ENCODE data around the gene FYB1. TPM values are rescaled to one million over a fixed set of nuclear protein-coding genes. Genes with fewer than 3 reads are reported as not detected.
A peak's percentile ranks its signal among the peaks of the same experiment; 100 is the strongest.

FYB1 gene
- total RNA-seq, 1 experiment from 2014 or later = not detected

- Histone ChIP-seq H3K4me2 (ENCODE audit: insufficient read depth, insufficient read length, low read length) (no peak overlapping the region), H4K8ac (replicated peaks; ENCODE audit: insufficient read length, low read depth, low read length) (no peak overlapping the region), H3K23ac (ENCODE audit: insufficient read length, low read depth, low read length) (no peak overlapping the region), H3K56ac (ENCODE audit: insufficient read length, low read depth, low read length) (no peak overlapping the region), H3K4ac (ENCODE audit: low read depth, low read length) (no peak overlapping the region), H4K5ac (ENCODE audit: insufficient read length, low read depth, low read length) (no peak overlapping the region), H2BK15ac (ENCODE audit: low read depth, low read length) (no peak overlapping the region), H2AK5ac (ENCODE audit: insufficient read length, low read length) (no peak overlapping the region), H3K79me1 (ENCODE audit: insufficient read depth, low read depth, low read length, poor library complexity, severe bottlenecking) (no peaks in the 10 kb centered on the region), H3K27me3 (ENCODE audit: insufficient read depth, low read length) (no peaks in the 10 kb centered on the region), H3K79me2 (ENCODE audit: insufficient read depth, low read length) (no peaks in the 10 kb centered on the region), H3T11ph (ENCODE audit: low read length) (no peak overlapping the region), H2BK12ac (ENCODE audit: insufficient read length, low read depth, low read length) (no peak overlapping the region), H3K27ac (ENCODE audit: insufficient read length, low read depth, low read length) (no peak overlapping the region), H3K4me1 (ENCODE audit: insufficient read depth, low read length) (no peaks in the 10 kb centered on the region), H2BK5ac (ENCODE audit: insufficient read length, low read length) (no peak overlapping the region), H3K18ac (ENCODE audit: insufficient read length, low read depth, low read length) (no peak overlapping the region), H4K91ac (ENCODE audit: insufficient read length, low read depth, low read length) (no peak overlapping the region), H2BK20ac (ENCODE audit: low read depth, low read length, poor library complexity, severe bottlenecking) (no peak overlapping the region), H2AFZ (ENCODE audit: low read length) (no peak overlapping the region), H4K20me1 (ENCODE audit: control insufficient read depth, insufficient read depth, insufficient read length) (no peaks in the 10 kb centered on the region), H3K23me2 (ENCODE audit: insufficient read length, low read depth, low read length, poor library complexity, severe bottlenecking) (no peaks in the 10 kb centered on the region), H3K9me3 (ENCODE audit: control insufficient read depth, low read depth, low read length) (no peaks in the 10 kb centered on the region), H2BK120ac (ENCODE audit: low read depth, low read length, poor library complexity, severe bottlenecking) (no peak overlapping the region), H3K14ac (ENCODE audit: insufficient read depth, low read length) (no peak overlapping the region), H3K9ac (ENCODE audit: extremely low read depth, insufficient read length, low read length) (no peak overlapping the region)
- Mint-ChIP-seq H3K9me3 (no peaks in the 10 kb centered on the region), H3K4me3 (no peak overlapping the region), H3K27ac (no peak overlapping the region), H3K36me3 (ENCODE audit: insufficient read depth in 1 of 3, low read depth in 3 of 3) (no peaks in the 10 kb centered on the region; a peak in 1 of 7 replicates), H3K27me3 (ENCODE audit: low read depth) (no peaks in the 10 kb centered on the region), H3K4me1 (peaks cover 6 to 8% of the 10 kb centered on the region in 2 experiments)
- peak; percentile 70 for DNase-seq
- no CpG with 5 or more reads among the region's 16 CpGs for WGBS (ENCODE audit: extremely low coverage, insufficient read length, low lambda C conversion rate)
- TF ChIP-seq, protein P1, sequence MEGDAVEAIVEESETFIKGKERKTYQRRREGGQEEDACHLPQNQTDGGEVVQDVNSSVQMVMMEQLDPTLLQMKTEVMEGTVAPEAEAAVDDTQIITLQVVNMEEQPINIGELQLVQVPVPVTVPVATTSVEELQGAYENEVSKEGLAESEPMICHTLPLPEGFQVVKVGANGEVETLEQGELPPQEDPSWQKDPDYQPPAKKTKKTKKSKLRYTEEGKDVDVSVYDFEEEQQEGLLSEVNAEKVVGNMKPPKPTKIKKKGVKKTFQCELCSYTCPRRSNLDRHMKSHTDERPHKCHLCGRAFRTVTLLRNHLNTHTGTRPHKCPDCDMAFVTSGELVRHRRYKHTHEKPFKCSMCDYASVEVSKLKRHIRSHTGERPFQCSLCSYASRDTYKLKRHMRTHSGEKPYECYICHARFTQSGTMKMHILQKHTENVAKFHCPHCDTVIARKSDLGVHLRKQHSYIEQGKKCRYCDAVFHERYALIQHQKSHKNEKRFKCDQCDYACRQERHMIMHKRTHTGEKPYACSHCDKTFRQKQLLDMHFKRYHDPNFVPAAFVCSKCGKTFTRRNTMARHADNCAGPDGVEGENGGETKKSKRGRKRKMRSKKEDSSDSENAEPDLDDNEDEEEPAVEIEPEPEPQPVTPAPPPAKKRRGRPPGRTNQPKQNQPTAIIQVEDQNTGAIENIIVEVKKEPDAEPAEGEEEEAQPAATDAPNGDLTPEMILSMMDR (conservative IDR thresholded peaks at IDR 0.05) = peak; percentile 95
These were observed 1.7 kb downstream of the FYB1 start for GRCh38 chr5:39217365-39218281.

Data from H9 (cell line).